ENCODE data around the gene CNIH1. TPM values are rescaled to one million over a fixed set of nuclear protein-coding genes. Genes with fewer than 3 reads are reported as not detected.

CNIH1 gene
- total RNA-seq, 1 experiment from 2014 or later: 80.7 TPM

- peak; percentile 87; the same call in 1 of the 2 replicates for TF ChIP-seq ZNF232 (CRISPR knock-in tag; IDR thresholded peaks at IDR 0.05)
- TF ChIP-seq HMGXB4 (CRISPR knock-in tag; IDR thresholded peaks at IDR 0.05): peak; percentile 71
- TF ChIP-seq, protein P1, sequence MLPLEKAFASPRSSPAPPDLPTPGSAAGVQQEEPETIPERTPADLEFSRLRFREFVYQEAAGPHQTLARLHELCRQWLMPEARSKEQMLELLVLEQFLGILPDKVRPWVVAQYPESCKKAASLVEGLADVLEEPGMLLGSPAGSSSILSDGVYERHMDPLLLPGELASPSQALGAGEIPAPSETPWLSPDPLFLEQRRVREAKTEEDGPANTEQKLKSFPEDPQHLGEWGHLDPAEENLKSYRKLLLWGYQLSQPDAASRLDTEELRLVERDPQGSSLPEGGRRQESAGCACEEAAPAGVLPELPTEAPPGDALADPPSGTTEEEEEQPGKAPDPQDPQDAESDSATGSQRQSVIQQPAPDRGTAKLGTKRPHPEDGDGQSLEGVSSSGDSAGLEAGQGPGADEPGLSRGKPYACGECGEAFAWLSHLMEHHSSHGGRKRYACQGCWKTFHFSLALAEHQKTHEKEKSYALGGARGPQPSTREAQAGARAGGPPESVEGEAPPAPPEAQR (CRISPR knock-in tag; IDR thresholded peaks at IDR 0.05): no peak
- TF ChIP-seq, protein P2, sequence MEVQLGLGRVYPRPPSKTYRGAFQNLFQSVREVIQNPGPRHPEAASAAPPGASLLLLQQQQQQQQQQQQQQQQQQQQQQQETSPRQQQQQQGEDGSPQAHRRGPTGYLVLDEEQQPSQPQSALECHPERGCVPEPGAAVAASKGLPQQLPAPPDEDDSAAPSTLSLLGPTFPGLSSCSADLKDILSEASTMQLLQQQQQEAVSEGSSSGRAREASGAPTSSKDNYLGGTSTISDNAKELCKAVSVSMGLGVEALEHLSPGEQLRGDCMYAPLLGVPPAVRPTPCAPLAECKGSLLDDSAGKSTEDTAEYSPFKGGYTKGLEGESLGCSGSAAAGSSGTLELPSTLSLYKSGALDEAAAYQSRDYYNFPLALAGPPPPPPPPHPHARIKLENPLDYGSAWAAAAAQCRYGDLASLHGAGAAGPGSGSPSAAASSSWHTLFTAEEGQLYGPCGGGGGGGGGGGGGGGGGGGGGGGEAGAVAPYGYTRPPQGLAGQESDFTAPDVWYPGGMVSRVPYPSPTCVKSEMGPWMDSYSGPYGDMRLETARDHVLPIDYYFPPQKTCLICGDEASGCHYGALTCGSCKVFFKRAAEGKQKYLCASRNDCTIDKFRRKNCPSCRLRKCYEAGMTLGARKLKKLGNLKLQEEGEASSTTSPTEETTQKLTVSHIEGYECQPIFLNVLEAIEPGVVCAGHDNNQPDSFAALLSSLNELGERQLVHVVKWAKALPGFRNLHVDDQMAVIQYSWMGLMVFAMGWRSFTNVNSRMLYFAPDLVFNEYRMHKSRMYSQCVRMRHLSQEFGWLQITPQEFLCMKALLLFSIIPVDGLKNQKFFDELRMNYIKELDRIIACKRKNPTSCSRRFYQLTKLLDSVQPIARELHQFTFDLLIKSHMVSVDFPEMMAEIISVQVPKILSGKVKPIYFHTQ (CRISPR knock-in tag; IDR thresholded peaks at IDR 0.05): no peak
- TF ChIP-seq, protein P3, sequence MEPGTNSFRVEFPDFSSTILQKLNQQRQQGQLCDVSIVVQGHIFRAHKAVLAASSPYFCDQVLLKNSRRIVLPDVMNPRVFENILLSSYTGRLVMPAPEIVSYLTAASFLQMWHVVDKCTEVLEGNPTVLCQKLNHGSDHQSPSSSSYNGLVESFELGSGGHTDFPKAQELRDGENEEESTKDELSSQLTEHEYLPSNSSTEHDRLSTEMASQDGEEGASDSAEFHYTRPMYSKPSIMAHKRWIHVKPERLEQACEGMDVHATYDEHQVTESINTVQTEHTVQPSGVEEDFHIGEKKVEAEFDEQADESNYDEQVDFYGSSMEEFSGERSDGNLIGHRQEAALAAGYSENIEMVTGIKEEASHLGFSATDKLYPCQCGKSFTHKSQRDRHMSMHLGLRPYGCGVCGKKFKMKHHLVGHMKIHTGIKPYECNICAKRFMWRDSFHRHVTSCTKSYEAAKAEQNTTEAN (CRISPR knock-in tag; IDR thresholded peaks at IDR 0.05): peak; percentile 80; the same call in 1 of the 2 replicates
- TF ChIP-seq GRHL2 (CRISPR knock-in tag; IDR thresholded peaks at IDR 0.05; ENCODE audit: insufficient replicate concordance, severe bottlenecking): no peak
- TF ChIP-seq CDX4 (CRISPR knock-in tag; IDR thresholded peaks at IDR 0.05; ENCODE audit: borderline replicate concordance): no peak
- no peak for TF ChIP-seq FOXJ3 (CRISPR knock-in tag; IDR thresholded peaks at IDR 0.05; ENCODE audit: borderline replicate concordance)
- peak; percentile 70; the same call in 1 of the 2 replicates for TF ChIP-seq TP53 (CRISPR knock-in tag; IDR thresholded peaks at IDR 0.05)
- TF ChIP-seq, protein P4, sequence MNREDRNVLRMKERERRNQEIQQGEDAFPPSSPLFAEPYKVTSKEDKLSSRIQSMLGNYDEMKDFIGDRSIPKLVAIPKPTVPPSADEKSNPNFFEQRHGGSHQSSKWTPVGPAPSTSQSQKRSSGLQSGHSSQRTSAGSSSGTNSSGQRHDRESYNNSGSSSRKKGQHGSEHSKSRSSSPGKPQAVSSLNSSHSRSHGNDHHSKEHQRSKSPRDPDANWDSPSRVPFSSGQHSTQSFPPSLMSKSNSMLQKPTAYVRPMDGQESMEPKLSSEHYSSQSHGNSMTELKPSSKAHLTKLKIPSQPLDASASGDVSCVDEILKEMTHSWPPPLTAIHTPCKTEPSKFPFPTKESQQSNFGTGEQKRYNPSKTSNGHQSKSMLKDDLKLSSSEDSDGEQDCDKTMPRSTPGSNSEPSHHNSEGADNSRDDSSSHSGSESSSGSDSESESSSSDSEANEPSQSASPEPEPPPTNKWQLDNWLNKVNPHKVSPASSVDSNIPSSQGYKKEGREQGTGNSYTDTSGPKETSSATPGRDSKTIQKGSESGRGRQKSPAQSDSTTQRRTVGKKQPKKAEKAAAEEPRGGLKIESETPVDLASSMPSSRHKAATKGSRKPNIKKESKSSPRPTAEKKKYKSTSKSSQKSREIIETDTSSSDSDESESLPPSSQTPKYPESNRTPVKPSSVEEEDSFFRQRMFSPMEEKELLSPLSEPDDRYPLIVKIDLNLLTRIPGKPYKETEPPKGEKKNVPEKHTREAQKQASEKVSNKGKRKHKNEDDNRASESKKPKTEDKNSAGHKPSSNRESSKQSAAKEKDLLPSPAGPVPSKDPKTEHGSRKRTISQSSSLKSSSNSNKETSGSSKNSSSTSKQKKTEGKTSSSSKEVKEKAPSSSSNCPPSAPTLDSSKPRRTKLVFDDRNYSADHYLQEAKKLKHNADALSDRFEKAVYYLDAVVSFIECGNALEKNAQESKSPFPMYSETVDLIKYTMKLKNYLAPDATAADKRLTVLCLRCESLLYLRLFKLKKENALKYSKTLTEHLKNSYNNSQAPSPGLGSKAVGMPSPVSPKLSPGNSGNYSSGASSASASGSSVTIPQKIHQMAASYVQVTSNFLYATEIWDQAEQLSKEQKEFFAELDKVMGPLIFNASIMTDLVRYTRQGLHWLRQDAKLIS (CRISPR knock-in tag; IDR thresholded peaks at IDR 0.05; ENCODE audit: borderline replicate concordance): peak; percentile 65; the same call in 1 of the 2 replicates
- TF ChIP-seq RELA (CRISPR knock-in tag; IDR thresholded peaks at IDR 0.05; ENCODE audit: borderline replicate concordance): no peak
- TF ChIP-seq, protein P5, sequence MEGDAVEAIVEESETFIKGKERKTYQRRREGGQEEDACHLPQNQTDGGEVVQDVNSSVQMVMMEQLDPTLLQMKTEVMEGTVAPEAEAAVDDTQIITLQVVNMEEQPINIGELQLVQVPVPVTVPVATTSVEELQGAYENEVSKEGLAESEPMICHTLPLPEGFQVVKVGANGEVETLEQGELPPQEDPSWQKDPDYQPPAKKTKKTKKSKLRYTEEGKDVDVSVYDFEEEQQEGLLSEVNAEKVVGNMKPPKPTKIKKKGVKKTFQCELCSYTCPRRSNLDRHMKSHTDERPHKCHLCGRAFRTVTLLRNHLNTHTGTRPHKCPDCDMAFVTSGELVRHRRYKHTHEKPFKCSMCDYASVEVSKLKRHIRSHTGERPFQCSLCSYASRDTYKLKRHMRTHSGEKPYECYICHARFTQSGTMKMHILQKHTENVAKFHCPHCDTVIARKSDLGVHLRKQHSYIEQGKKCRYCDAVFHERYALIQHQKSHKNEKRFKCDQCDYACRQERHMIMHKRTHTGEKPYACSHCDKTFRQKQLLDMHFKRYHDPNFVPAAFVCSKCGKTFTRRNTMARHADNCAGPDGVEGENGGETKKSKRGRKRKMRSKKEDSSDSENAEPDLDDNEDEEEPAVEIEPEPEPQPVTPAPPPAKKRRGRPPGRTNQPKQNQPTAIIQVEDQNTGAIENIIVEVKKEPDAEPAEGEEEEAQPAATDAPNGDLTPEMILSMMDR (IDR thresholded peaks at IDR 0.05): 0 out of 2 replicates have a peak, but pooled peaks have one; percentile 28
- no peak for TF ChIP-seq NR1H2 (CRISPR knock-in tag; IDR thresholded peaks at IDR 0.05)
- no peak for TF ChIP-seq ZNF423 (CRISPR knock-in tag; IDR thresholded peaks at IDR 0.05)
- TF ChIP-seq, protein P6, sequence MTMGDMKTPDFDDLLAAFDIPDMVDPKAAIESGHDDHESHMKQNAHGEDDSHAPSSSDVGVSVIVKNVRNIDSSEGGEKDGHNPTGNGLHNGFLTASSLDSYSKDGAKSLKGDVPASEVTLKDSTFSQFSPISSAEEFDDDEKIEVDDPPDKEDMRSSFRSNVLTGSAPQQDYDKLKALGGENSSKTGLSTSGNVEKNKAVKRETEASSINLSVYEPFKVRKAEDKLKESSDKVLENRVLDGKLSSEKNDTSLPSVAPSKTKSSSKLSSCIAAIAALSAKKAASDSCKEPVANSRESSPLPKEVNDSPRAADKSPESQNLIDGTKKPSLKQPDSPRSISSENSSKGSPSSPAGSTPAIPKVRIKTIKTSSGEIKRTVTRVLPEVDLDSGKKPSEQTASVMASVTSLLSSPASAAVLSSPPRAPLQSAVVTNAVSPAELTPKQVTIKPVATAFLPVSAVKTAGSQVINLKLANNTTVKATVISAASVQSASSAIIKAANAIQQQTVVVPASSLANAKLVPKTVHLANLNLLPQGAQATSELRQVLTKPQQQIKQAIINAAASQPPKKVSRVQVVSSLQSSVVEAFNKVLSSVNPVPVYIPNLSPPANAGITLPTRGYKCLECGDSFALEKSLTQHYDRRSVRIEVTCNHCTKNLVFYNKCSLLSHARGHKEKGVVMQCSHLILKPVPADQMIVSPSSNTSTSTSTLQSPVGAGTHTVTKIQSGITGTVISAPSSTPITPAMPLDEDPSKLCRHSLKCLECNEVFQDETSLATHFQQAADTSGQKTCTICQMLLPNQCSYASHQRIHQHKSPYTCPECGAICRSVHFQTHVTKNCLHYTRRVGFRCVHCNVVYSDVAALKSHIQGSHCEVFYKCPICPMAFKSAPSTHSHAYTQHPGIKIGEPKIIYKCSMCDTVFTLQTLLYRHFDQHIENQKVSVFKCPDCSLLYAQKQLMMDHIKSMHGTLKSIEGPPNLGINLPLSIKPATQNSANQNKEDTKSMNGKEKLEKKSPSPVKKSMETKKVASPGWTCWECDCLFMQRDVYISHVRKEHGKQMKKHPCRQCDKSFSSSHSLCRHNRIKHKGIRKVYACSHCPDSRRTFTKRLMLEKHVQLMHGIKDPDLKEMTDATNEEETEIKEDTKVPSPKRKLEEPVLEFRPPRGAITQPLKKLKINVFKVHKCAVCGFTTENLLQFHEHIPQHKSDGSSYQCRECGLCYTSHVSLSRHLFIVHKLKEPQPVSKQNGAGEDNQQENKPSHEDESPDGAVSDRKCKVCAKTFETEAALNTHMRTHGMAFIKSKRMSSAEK (CRISPR knock-in tag; IDR thresholded peaks at IDR 0.05; ENCODE audit: borderline replicate concordance): no peak; the same call in 1 of the 2 replicates
- no peak for TF ChIP-seq ZNF671 (CRISPR knock-in tag; IDR thresholded peaks at IDR 0.05)
- TF ChIP-seq MYBL2 (CRISPR knock-in tag; IDR thresholded peaks at IDR 0.05): peak; percentile 96; the same call in 1 of the 2 replicates
- TF ChIP-seq GABPB1 (CRISPR knock-in tag; IDR thresholded peaks at IDR 0.05): peak; percentile 49; the same call in 1 of the 2 replicates
- TF ChIP-seq PRRX2 (CRISPR knock-in tag; IDR thresholded peaks at IDR 0.05): no peak
Measured at GRCh38 chr14:54396493-54397335, 44.5 kb downstream of the CNIH1 start, which contains the start of gene CDKN3 (continued).

Measured in WTC11 (cell line).